LNCAP (cell line): ENCODE results near the gene IL11RA.

Experiments
- CTCF ChIP-seq: fragments of 450-650 bp; IDR thresholded peaks from 2 replicates; pipeline ENCODE4 v1.5.1; 2017; ENCODE audit warnings: mild to moderate bottlenecking

IL11RA gene

DNA sequence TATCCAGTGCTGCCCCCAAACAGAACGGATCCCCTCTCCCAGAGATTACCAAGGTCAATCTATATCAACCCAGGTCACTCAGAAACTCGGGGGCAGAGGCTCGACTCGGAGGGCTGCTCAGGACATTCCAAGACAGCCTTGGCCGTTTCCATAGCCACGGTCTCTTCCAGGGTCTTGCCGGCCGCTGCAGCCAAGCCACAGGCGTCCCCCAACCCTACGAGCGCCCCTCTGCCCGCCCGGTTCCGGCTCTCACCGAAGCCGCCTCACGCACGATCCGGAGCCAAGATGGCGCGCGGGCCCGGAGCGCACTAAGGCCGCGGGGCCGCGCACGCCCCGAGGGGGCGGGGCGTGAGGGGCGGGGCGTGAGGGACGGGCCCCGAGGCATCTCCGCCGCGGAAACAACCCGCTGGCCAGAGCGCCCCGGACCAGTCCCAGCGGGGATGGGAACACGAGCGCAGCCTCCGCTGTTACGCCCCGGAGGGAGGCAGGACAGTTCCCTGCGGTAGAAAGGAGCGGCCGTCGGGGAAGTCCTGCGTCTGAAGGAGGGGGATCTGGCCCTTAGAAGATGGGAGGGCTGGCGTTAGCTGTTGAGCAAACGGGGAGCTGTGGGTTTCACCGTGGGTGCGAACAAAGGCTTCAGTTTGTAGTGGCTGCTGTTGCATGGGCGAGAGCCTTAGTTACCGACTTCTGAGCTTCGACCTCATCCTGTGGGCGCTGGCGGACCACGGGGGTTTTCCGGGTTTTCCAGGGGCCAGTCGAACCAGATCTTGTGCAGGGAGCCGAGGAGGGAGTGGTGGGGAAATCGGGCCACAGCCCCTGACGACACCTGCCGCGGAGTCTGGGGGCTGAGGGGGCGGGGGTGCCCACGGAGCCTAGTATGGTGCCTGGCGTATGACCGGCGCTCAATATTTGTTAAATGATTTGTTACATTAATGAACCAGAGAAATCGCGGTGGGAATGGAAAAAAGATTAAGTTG is 39.9 kb upstream of the IL11RA start, which contains the start of gene RPP25L:
Gene RPP25L (minus strand): TSS at position 287 of the 977 bp plus-strand sequence. CDS start 801 bp downstream, outside the sequence.
- no peak for TF ChIP-seq CTCF

DNA sequence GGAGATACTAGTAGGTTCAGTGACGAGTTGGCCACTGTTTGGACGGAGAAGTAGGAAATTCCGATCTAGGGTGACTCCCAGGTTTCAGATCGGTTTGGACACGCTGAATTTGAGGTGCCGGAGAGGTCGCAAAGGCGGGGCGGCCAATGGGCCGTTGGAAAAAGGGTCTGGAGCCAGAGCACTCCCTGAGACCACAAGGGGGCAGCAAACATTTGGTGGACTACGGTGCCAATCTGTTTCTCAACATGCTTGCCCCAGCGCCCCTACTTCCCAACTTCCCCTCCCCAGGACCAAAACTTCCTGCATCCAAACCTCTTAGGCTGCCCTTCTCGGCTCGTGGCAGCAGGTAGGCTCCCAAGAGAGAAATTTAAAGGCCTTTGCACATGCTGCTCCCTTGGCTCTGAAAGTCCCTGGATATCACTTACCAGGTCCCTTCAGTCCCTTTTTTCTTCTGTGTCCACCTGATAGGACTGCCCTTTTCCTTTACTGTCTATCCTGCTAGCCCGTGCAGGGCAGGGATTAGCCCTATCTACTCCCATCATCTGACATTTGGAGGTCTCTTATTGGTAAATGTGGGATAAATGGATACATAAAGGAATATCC is 39.1 kb upstream of the IL11RA start:
- peak; percentile 85 for TF ChIP-seq CTCF

GRCh38 chr9:34615132-34615531 is 36.9 kb upstream of the IL11RA start:
- no peak for TF ChIP-seq CTCF

- no peak for TF ChIP-seq CTCF
Measured at GRCh38 chr9:34620061-34620994, 31.7 kb upstream of the IL11RA start, which contains the start of gene DCTN3. Gene DCTN3, minus strand, starts transcription at chr9:34620495. Its CDS starts 31 bp downstream, at chr9:34620464.

- TF ChIP-seq CTCF: no peak
Measured at GRCh38 chr9:34623374-34624235, 28.4 kb upstream of the IL11RA start.

GRCh38 chr9:34624475-34625185 is 27.4 kb upstream of the IL11RA start:
- TF ChIP-seq CTCF: no peak
